ENCODE measurements around the gene TMC6. TPM values are rescaled to one million over a fixed set of nuclear protein-coding genes. Genes with fewer than 3 reads are reported as not detected.

Gene TMC6
- total and polyA plus RNA-seq, 8 donors: 15.6 to 61.2 (median 25.5) TPM

- DNase-seq: no peak
- Histone ChIP-seq H3K9me3 (no peaks in the 10 kb centered on the region), H3K4me1 (no peaks in the 10 kb centered on the region), H3K27ac (no peak overlapping the region), H3K27me3 (no peaks in the 10 kb centered on the region), H3K36me3 (no peaks in the 10 kb centered on the region), H3K4me3 (no peak overlapping the region)
- TF ChIP-seq CTCF (IDR thresholded peaks at IDR 0.05): no peak
- intact Hi-C loops (cut with DNase I): no loop called here
- ATAC-seq: no peak
- WGBS, 2 donors: 89 to 90% methylated on average over 16 of the region's 16 CpGs
- FAIRE-seq: no peak
Observed at GRCh38 chr17:78105101-78105500, 23.5 kb downstream of the TMC6 start.

- intact Hi-C loops (cut with DNase I): no loop called here
- no peak for TF ChIP-seq CTCF (IDR thresholded peaks at IDR 0.05)
- H3K4me1 ChIP-seq: no peaks in the 10 kb centered on the region
- FAIRE-seq (no peak), ATAC-seq (no peak), DNase-seq (peak in 1 of 6 donors; percentile 53)
- H3K4me3 ChIP-seq: no peak overlapping the region
- no peaks in the 10 kb centered on the region for H3K36me3 ChIP-seq
- H3K27ac ChIP-seq: no peak overlapping the region
- no peaks in the 10 kb centered on the region for H3K9me3 ChIP-seq
- H3K27me3 ChIP-seq: no peaks in the 10 kb centered on the region
- 96 to 97% methylated on average over 28 of the region's 28 CpGs for WGBS, 2 donors
Observed at GRCh38 chr17:78104540-78104941, 24.0 kb downstream of the TMC6 start.

GRCh38 chr17:78103311-78103710, 25.2 kb downstream of the TMC6 start:
- peak in 3 of 4 donors; percentile 46 to 71 (median 61) for ATAC-seq
- Histone ChIP-seq H3K4me3 (no peak overlapping the region), H3K9me3 (no peaks in the 10 kb centered on the region), H3K27me3 (no peaks in the 10 kb centered on the region), H3K4me1 (no peaks in the 10 kb centered on the region), H3K27ac (no peak overlapping the region), H3K36me3 (peaks cover 0 to 11% (median 0%) of the 10 kb centered on the region in 3 donors)
- no peak for TF ChIP-seq CTCF (IDR thresholded peaks at IDR 0.05)
- intact Hi-C loops (cut with DNase I): no loop called here
- no peak for FAIRE-seq
- DNase-seq: no peak
- 28 to 44% methylated on average over 4 of the region's 4 CpGs for WGBS, 2 donors

GRCh38 chr17:78101542-78101941, 27.0 kb downstream of the TMC6 start:
- DNase-seq (no peak), ATAC-seq (no peak), FAIRE-seq (no peak)
- H3K27ac ChIP-seq: no peak overlapping the region
- intact Hi-C loops (cut with DNase I): no loop called here
- TF ChIP-seq CTCF (IDR thresholded peaks at IDR 0.05): no peak
- no peaks in the 10 kb centered on the region for H3K27me3 ChIP-seq
- WGBS, 2 donors: 94 to 96% methylated on average over 10 of the region's 10 CpGs
- H3K4me3 ChIP-seq: no peak overlapping the region
- no peaks in the 10 kb centered on the region for H3K4me1 ChIP-seq
- peaks cover 0 to 23% (median 8%) of the 10 kb centered on the region in 3 donors for H3K36me3 ChIP-seq
- H3K9me3 ChIP-seq: no peaks in the 10 kb centered on the region

GRCh38 chr17:78101112-78101511, 27.4 kb downstream of the TMC6 start:
- no peak for ATAC-seq
- Histone ChIP-seq H3K27ac (no peak overlapping the region), H3K27me3 (no peaks in the 10 kb centered on the region), H3K9me3 (no peaks in the 10 kb centered on the region), H3K4me1 (no peaks in the 10 kb centered on the region), H3K36me3 (peaks cover 0 to 25% (median 8%) of the 10 kb centered on the region in 3 donors), H3K4me3 (no peak overlapping the region)
- intact Hi-C loops (cut with DNase I): no loop called here
- DNase-seq: no peak
- FAIRE-seq: no peak
- TF ChIP-seq CTCF (IDR thresholded peaks at IDR 0.05): no peak
- 72 to 79% methylated on average over 5 of the region's 5 CpGs for WGBS, 2 donors
